ENCODE measurements around the gene MYO7A.

MYO7A gene

GRCh38 chr11:77112641-77113381 is 15.2 kb upstream of the MYO7A start:
- DNase-seq, result no peak

GRCh38 chr11:77113382-77114088 is 14.5 kb upstream of the MYO7A start:
- peak; percentile 13 for DNase-seq

GRCh38 chr11:77114089-77114463 is 14.0 kb upstream of the MYO7A start:
- DNase-seq, result no peak

- no peak for DNase-seq
These were observed 12.8 kb upstream of the MYO7A start for GRCh38 chr11:77115181-77115611.

GRCh38 chr11:77115956-77116355 is 12.1 kb upstream of the MYO7A start:
- no peak for DNase-seq

GRCh38 chr11:77117492-77117891 is 10.6 kb upstream of the MYO7A start:
- DNase-seq, result no peak

- DNase-seq, result no peak
These were observed 10.0 kb upstream of the MYO7A start for GRCh38 chr11:77118086-77118485.

- no peak for DNase-seq
These were observed 9.1 kb upstream of the MYO7A start for GRCh38 chr11:77118971-77119370.

- DNase-seq, result no peak
These were observed 8.5 kb upstream of the MYO7A start for GRCh38 chr11:77119531-77119936.

GRCh38 chr11:77120571-77120970 is 7.5 kb upstream of the MYO7A start:
- DNase-seq, result no peak

- no peak for DNase-seq
These were observed 6.9 kb upstream of the MYO7A start for GRCh38 chr11:77121096-77121640.

- no peak for DNase-seq
These were observed 6.0 kb upstream of the MYO7A start for GRCh38 chr11:77121876-77122575.

GRCh38 chr11:77122576-77123212 is 5.4 kb upstream of the MYO7A start:
- no peak for DNase-seq

GRCh38 chr11:77123591-77123990 is 4.5 kb upstream of the MYO7A start:
- no peak for DNase-seq

GRCh38 chr11:77124041-77124440 is 4.0 kb upstream of the MYO7A start:
- DNase-seq, result no peak

GRCh38 chr11:77124488-77124887 is 3.6 kb upstream of the MYO7A start:
- no peak for DNase-seq

- no peak for DNase-seq
These were observed 2.9 kb upstream of the MYO7A start for GRCh38 chr11:77125191-77125590.

GRCh38 chr11:77125695-77126094 is 2.4 kb upstream of the MYO7A start:
- no peak for DNase-seq

- no peak for DNase-seq
These were observed 1.8 kb upstream of the MYO7A start for GRCh38 chr11:77126156-77126775.

- DNase-seq, result no peak
These were observed 1.2 kb upstream of the MYO7A start for GRCh38 chr11:77126861-77127234.

- DNase-seq, result no peak
These were observed 673 bp upstream of the MYO7A start for GRCh38 chr11:77127235-77127911.

Data from NCI-H2171 treated with DMSO at 0.1 percent for 48 hours (cell line).